Fibroblast of mammary gland (primary cell): ENCODE results near the gene PLEKHO1.
A peak's percentile ranks its signal among the peaks of the same experiment; 100 is the strongest.

Experiments used
- DNase-seq: peaks from one replicate; pipeline ENCODE4 v3.0.0-alpha.2; 2010; ENCODE audit warnings: low read depth
- H3K4me3 ChIP-seq: 2 replicates; pipeline ENCODE4 v1.5.1; 2011; ENCODE audit warnings: low read depth, mild to moderate bottlenecking, low read length, moderate library complexity; ENCODE audit not compliant: control insufficient read depth
- CTCF ChIP-seq: conservative IDR thresholded peaks from 2 replicates; pipeline ENCODE4 v1.5.1; 2011; ENCODE audit warnings: low read depth, low read length, inconsistent platforms; ENCODE audit not compliant: control insufficient read depth, insufficient read depth

PLEKHO1 gene

GRCh38 chr1:150173141-150173585 lies 23.4 kb downstream of the PLEKHO1 start:
- H3K4me3 ChIP-seq, result no peak overlapping the region
- TF ChIP-seq CTCF, result no peak
- no peak for DNase-seq

- peak; percentile 45 for DNase-seq
- H3K4me3 ChIP-seq, result no peak overlapping the region
- TF ChIP-seq CTCF, result no peak
Measured at GRCh38 chr1:150176593-150176992, 26.9 kb downstream of the PLEKHO1 start.

GRCh38 chr1:150178548-150178947 lies 28.8 kb downstream of the PLEKHO1 start:
- no peak for TF ChIP-seq CTCF
- no peak for DNase-seq
- no peak overlapping the region for H3K4me3 ChIP-seq

GRCh38 chr1:150179867-150180266 lies 30.2 kb downstream of the PLEKHO1 start:
- H3K4me3 ChIP-seq, result no peak overlapping the region
- no peak for DNase-seq
- no peak for TF ChIP-seq CTCF

- no peak for DNase-seq
- no peak overlapping the region for H3K4me3 ChIP-seq
- no peak for TF ChIP-seq CTCF
Measured at GRCh38 chr1:150180474-150180873, 30.8 kb downstream of the PLEKHO1 start.

GRCh38 chr1:150182247-150182646 lies 32.5 kb downstream of the PLEKHO1 start:
- TF ChIP-seq CTCF, result no peak
- DNase-seq, result no peak
- no peak overlapping the region for H3K4me3 ChIP-seq

GRCh38 chr1:150183061-150183460 lies 33.3 kb downstream of the PLEKHO1 start:
- no peak overlapping the region for H3K4me3 ChIP-seq
- no peak for TF ChIP-seq CTCF

More at GRCh38 chr1:150183061-150183460, 33.3 kb downstream of the PLEKHO1 start:
- no peak for DNase-seq
